HepG2 (cell line): ENCODE measurements around the gene ZMYND8. TPM values are rescaled to one million over a fixed set of nuclear protein-coding genes. Genes with fewer than 3 reads are reported as not detected.

ENCODE experiments used
- ARHGAP35 ChIP-seq: sonication (generic); formaldehyde crosslinking; IDR thresholded peaks from 2 replicates; pipeline ENCODE4 v1.9.0; 2022; ENCODE audit warnings: mild to moderate bottlenecking, inconsistent platforms, moderate library complexity, missing genetic modification reagents, borderline replicate concordance
- ARID4A ChIP-seq: sonication (generic); formaldehyde crosslinking; IDR thresholded peaks from 2 replicates; pipeline ENCODE4 v1.5.0; 2020; ENCODE audit warnings: mild to moderate bottlenecking, missing genetic modification reagents, borderline replicate concordance
- FOXP4 ChIP-seq: sonication (generic); formaldehyde crosslinking; IDR thresholded peaks from 2 replicates; pipeline ENCODE4 v1.4.0; 2020; ENCODE audit warnings: missing genetic modification reagents
- GABPA ChIP-seq, 2 experiments: IDR thresholded peaks; 2 replicates each; pipeline ENCODE4 v1.6.1; 2011 to 2016; ENCODE audit warnings: low read depth in 2 of 2, low read length in 1 of 2, missing biosample characterization in 1 of 2, missing genetic modification characterization in 1 of 2
- HNF4A ChIP-seq: sonication (generic); formaldehyde crosslinking; IDR thresholded peaks from 2 replicates; pipeline ENCODE4 v1.4.0; 2020; ENCODE audit warnings: missing genetic modification reagents
- HOXA5 ChIP-seq: sonication (generic); formaldehyde crosslinking; IDR thresholded peaks from 2 replicates; pipeline ENCODE4 v1.4.0; 2020; ENCODE audit warnings: missing genetic modification reagents
- NFAT5 ChIP-seq: sonication (generic); formaldehyde crosslinking; IDR thresholded peaks from 2 replicates; pipeline ENCODE4 v1.4.0; 2020; ENCODE audit warnings: missing genetic modification reagents
- TAF1 ChIP-seq: sonication (generic); formaldehyde crosslinking; IDR thresholded peaks from 2 replicates; pipeline ENCODE4 v1.4.0; 2020; ENCODE audit warnings: missing genetic modification reagents
- ZFP90 ChIP-seq: sonication (generic); formaldehyde crosslinking; IDR thresholded peaks from 2 replicates; pipeline ENCODE4 v1.8.0; 2022; ENCODE audit warnings: missing genetic modification reagents, mild to moderate bottlenecking, inconsistent platforms, borderline replicate concordance
- ZNF12 ChIP-seq: sonication (generic); formaldehyde crosslinking; IDR thresholded peaks from 2 replicates; pipeline ENCODE4 v1.5.0; 2020; ENCODE audit warnings: missing genetic modification reagents
- ZNF354B ChIP-seq: sonication (generic); formaldehyde crosslinking; IDR thresholded peaks from 2 replicates; pipeline ENCODE4 v1.8.0; 2022; ENCODE audit warnings: mild to moderate bottlenecking, missing genetic modification reagents
- polyA plus RNA-seq, 8 experiments: library from polyadenylated mRNA; depleted of rRNA in 3 of 8; stranded (reverse) in 7 of 8; unstranded in 1 of 8; fragments of >200 nt; fragmentation: Illumina TruSeq in 4 of 8; extraction: Trizol in 4 of 8; gene quantifications; 2 replicates each; pipeline versions ENCODE4 v1.2.1 to v1.2.3, GENCODE V29; 2011 to 2016; ENCODE audit warnings: low read depth in 4 of 8, missing spikeins in 1 of 8, mixed read lengths in 1 of 8; ENCODE audit not compliant: insufficient read depth in 1 of 8
- total RNA-seq, 5 experiments: library from RNA; depleted of rRNA; stranded (reverse); fragments of >200 nt; fragmentation: Illumina TruSeq; extraction: Trizol; gene quantifications; 2 replicates each; pipeline ENCODE4 v1.2.3, GENCODE V29; 2016; ENCODE audit warnings: low read depth in 1 of 5
- TF ChIP-seq, protein P1 (sequence below): sonication (generic); formaldehyde crosslinking; IDR thresholded peaks from 2 replicates; pipeline ENCODE4 v1.4.0; 2020; ENCODE audit warnings: missing genetic modification reagents
- TF ChIP-seq, protein P2 (sequence below): sonication (generic); IDR thresholded peaks from 2 replicates; pipeline ENCODE4 v1.6.1; 2016; ENCODE audit warnings: low read depth, borderline replicate concordance

Gene ZMYND8
- total and polyA plus RNA-seq, 2 of the 13 experiments (the other 11 are each of a cell fraction or from before 2014, with no cell fraction given): 53.9 to 84.7 TPM

GRCh38 chr20:47319517-47320252, 36.8 kb downstream of the ZMYND8 start (continued):
- TF ChIP-seq FOXP4 (CRISPR knock-in tag) (0 out of 2 replicates have a peak, but pooled peaks have one; percentile 36), HOXA5 (no peak), ZNF12 (CRISPR knock-in tag) (no peak), NFAT5 (no peak), ZNF354B (CRISPR knock-in tag) (no peak), HNF4A (CRISPR knock-in tag) (peak; percentile 6; the same call in 1 of the 2 replicates), GABPA (IDR thresholded peaks at IDR 0.05; ENCODE audit: low read depth, low read length) (no peak), GABPA (CRISPR knock-in tag; IDR thresholded peaks at IDR 0.05; ENCODE audit: low read depth) (no peak), ZFP90 (0 out of 2 replicates have a peak, but pooled peaks have one; percentile 10), ARID4A (CRISPR knock-in tag) (no peak), ARHGAP35 (CRISPR knock-in tag) (no peak), TAF1 (0 out of 2 replicates have a peak, but pooled peaks have one; percentile 17)
- TF ChIP-seq, protein P1, sequence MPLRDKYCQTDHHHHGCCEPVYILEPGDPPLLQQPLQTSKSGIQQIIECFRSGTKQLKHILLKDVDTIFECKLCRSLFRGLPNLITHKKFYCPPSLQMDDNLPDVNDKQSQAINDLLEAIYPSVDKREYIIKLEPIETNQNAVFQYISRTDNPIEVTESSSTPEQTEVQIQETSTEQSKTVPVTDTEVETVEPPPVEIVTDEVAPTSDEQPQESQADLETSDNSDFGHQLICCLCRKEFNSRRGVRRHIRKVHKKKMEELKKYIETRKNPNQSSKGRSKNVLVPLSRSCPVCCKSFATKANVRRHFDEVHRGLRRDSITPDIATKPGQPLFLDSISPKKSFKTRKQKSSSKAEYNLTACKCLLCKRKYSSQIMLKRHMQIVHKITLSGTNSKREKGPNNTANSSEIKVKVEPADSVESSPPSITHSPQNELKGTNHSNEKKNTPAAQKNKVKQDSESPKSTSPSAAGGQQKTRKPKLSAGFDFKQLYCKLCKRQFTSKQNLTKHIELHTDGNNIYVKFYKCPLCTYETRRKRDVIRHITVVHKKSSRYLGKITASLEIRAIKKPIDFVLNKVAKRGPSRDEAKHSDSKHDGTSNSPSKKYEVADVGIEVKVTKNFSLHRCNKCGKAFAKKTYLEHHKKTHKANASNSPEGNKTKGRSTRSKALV: peak; percentile 46
- TF ChIP-seq, protein P2, sequence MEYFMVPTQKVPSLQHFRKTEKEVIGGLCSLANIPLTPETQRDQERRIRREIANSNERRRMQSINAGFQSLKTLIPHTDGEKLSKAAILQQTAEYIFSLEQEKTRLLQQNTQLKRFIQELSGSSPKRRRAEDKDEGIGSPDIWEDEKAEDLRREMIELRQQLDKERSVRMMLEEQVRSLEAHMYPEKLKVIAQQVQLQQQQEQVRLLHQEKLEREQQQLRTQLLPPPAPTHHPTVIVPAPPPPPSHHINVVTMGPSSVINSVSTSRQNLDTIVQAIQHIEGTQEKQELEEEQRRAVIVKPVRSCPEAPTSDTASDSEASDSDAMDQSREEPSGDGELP: peak; percentile 51; the same call in 1 of the 2 replicates
